ENCODE results near the gene PHF21A.

- TF ChIP-seq POLR2AphosphoS5 (IDR thresholded peaks at IDR 0.05; ENCODE audit: low read depth, low read length) (no peak), TAF1 (IDR thresholded peaks at IDR 0.05; ENCODE audit: borderline replicate concordance, insufficient read depth, low read length) (no peak), FOXP2 (optimal IDR thresholded peaks at IDR 0.05; ENCODE audit: borderline replicate concordance, extremely low read depth, extremely low read length, insufficient read depth) (no peak)
Measured at GRCh38 chr11:45913514-45913913, 207.7 kb downstream of the PHF21A start.

Measured in PFSK-1 (cell line).